ENCODE data around the gene DDX20.
A peak's percentile ranks its signal among the peaks of the same experiment; 100 is the strongest.

Gene DDX20

GRCh38 chr1:111733183-111733991, 22.3 kb upstream of the DDX20 start:
- Histone ChIP-seq H3K27me3 (ENCODE audit: control insufficient read depth, insufficient read depth, low read length) (no peaks in the 10 kb centered on the region), H3K27ac (ENCODE audit: low read length) (no peak overlapping the region), H3K36me3 (ENCODE audit: control insufficient read depth, insufficient read depth, low read length) (no peaks in the 10 kb centered on the region), H3K4me3 (ENCODE audit: low read length) (no peak overlapping the region), H3K9me3 (ENCODE audit: control insufficient read depth, insufficient read depth, low read length) (no peaks in the 10 kb centered on the region), H3K4me1 (ENCODE audit: control insufficient read depth, insufficient read depth, low read length) (peaks cover 12% of the 10 kb centered on the region)
- no CpG with 5 or more reads among the region's 9 CpGs for WGBS (ENCODE audit: insufficient coverage, insufficient read length)
- DNase-seq (ENCODE audit: low read depth, low spot score): no peak

GRCh38 chr1:111733992-111734341, 21.7 kb upstream of the DDX20 start:
- no peak overlapping the region for H3K4me3 ChIP-seq (ENCODE audit: low read length)
- WGBS (ENCODE audit: insufficient coverage, insufficient read length): no CpG with 5 or more reads among the region's 5 CpGs
- no peaks in the 10 kb centered on the region for H3K9me3 ChIP-seq (ENCODE audit: control insufficient read depth, insufficient read depth, low read length)
- H3K27me3 ChIP-seq (ENCODE audit: control insufficient read depth, insufficient read depth, low read length): no peaks in the 10 kb centered on the region
- DNase-seq (ENCODE audit: low read depth, low spot score): no peak
- no peaks in the 10 kb centered on the region for H3K36me3 ChIP-seq (ENCODE audit: control insufficient read depth, insufficient read depth, low read length)
- no peak overlapping the region for H3K27ac ChIP-seq (ENCODE audit: low read length)
- H3K4me1 ChIP-seq (ENCODE audit: control insufficient read depth, insufficient read depth, low read length): peaks cover 12% of the 10 kb centered on the region

- H3K36me3 ChIP-seq (ENCODE audit: control insufficient read depth, insufficient read depth, low read length): no peaks in the 10 kb centered on the region
- no peak for DNase-seq (ENCODE audit: low read depth, low spot score)
- no peaks in the 10 kb centered on the region for H3K27me3 ChIP-seq (ENCODE audit: control insufficient read depth, insufficient read depth, low read length)
- peaks cover 12% of the 10 kb centered on the region for H3K4me1 ChIP-seq (ENCODE audit: control insufficient read depth, insufficient read depth, low read length)
- no peaks in the 10 kb centered on the region for H3K9me3 ChIP-seq (ENCODE audit: control insufficient read depth, insufficient read depth, low read length)
- no peak overlapping the region for H3K4me3 ChIP-seq (ENCODE audit: low read length)
- WGBS (ENCODE audit: insufficient coverage, insufficient read length): no CpG with 5 or more reads among the region's 3 CpGs
- no peak overlapping the region for H3K27ac ChIP-seq (ENCODE audit: low read length)
Observed at GRCh38 chr1:111734426-111734825, 21.3 kb upstream of the DDX20 start.

GRCh38 chr1:111734856-111735255, 20.8 kb upstream of the DDX20 start:
- Histone ChIP-seq H3K9me3 (ENCODE audit: control insufficient read depth, insufficient read depth, low read length) (no peaks in the 10 kb centered on the region), H3K4me3 (ENCODE audit: low read length) (no peak overlapping the region), H3K4me1 (ENCODE audit: control insufficient read depth, insufficient read depth, low read length) (peaks cover 12% of the 10 kb centered on the region), H3K36me3 (ENCODE audit: control insufficient read depth, insufficient read depth, low read length) (no peaks in the 10 kb centered on the region), H3K27ac (ENCODE audit: low read length) (no peak overlapping the region), H3K27me3 (ENCODE audit: control insufficient read depth, insufficient read depth, low read length) (no peaks in the 10 kb centered on the region)
- DNase-seq (ENCODE audit: low read depth, low spot score): no peak
- no CpG with 5 or more reads among the region's 3 CpGs for WGBS (ENCODE audit: insufficient coverage, insufficient read length)

- Histone ChIP-seq H3K9me3 (ENCODE audit: control insufficient read depth, insufficient read depth, low read length) (no peaks in the 10 kb centered on the region), H3K36me3 (ENCODE audit: control insufficient read depth, insufficient read depth, low read length) (no peaks in the 10 kb centered on the region), H3K4me3 (ENCODE audit: low read length) (no peak overlapping the region), H3K27ac (ENCODE audit: low read length) (no peak overlapping the region), H3K27me3 (ENCODE audit: control insufficient read depth, insufficient read depth, low read length) (no peaks in the 10 kb centered on the region), H3K4me1 (ENCODE audit: control insufficient read depth, insufficient read depth, low read length) (peaks cover 12% of the 10 kb centered on the region)
- DNase-seq (ENCODE audit: low read depth, low spot score): no peak
- no CpG with 5 or more reads among the region's 4 CpGs for WGBS (ENCODE audit: insufficient coverage, insufficient read length)
Observed at GRCh38 chr1:111735321-111735720, 20.4 kb upstream of the DDX20 start.

- Histone ChIP-seq H3K27ac (ENCODE audit: low read length) (no peak overlapping the region), H3K4me3 (ENCODE audit: low read length) (no peak overlapping the region), H3K36me3 (ENCODE audit: control insufficient read depth, insufficient read depth, low read length) (no peaks in the 10 kb centered on the region), H3K9me3 (ENCODE audit: control insufficient read depth, insufficient read depth, low read length) (no peaks in the 10 kb centered on the region), H3K27me3 (ENCODE audit: control insufficient read depth, insufficient read depth, low read length) (no peaks in the 10 kb centered on the region), H3K4me1 (ENCODE audit: control insufficient read depth, insufficient read depth, low read length) (peaks cover 12% of the 10 kb centered on the region)
- no peak for DNase-seq (ENCODE audit: low read depth, low spot score)
- no CpG with 5 or more reads among the region's 8 CpGs for WGBS (ENCODE audit: insufficient coverage, insufficient read length)
Observed at GRCh38 chr1:111735858-111736544, 19.7 kb upstream of the DDX20 start.

GRCh38 chr1:111736548-111737215, 19.0 kb upstream of the DDX20 start:
- Histone ChIP-seq H3K4me1 (ENCODE audit: control insufficient read depth, insufficient read depth, low read length) (peaks cover 12% of the 10 kb centered on the region), H3K9me3 (ENCODE audit: control insufficient read depth, insufficient read depth, low read length) (no peaks in the 10 kb centered on the region), H3K27me3 (ENCODE audit: control insufficient read depth, insufficient read depth, low read length) (no peaks in the 10 kb centered on the region), H3K36me3 (ENCODE audit: control insufficient read depth, insufficient read depth, low read length) (no peaks in the 10 kb centered on the region), H3K4me3 (ENCODE audit: low read length) (no peak overlapping the region), H3K27ac (ENCODE audit: low read length) (no peak overlapping the region)
- no peak for DNase-seq (ENCODE audit: low read depth, low spot score)
- no CpG with 5 or more reads among the region's 4 CpGs for WGBS (ENCODE audit: insufficient coverage, insufficient read length)

- no peak overlapping the region for H3K27ac ChIP-seq (ENCODE audit: low read length)
- no peaks in the 10 kb centered on the region for H3K9me3 ChIP-seq (ENCODE audit: control insufficient read depth, insufficient read depth, low read length)
- H3K36me3 ChIP-seq (ENCODE audit: control insufficient read depth, insufficient read depth, low read length): no peaks in the 10 kb centered on the region
- peaks cover 12% of the 10 kb centered on the region for H3K4me1 ChIP-seq (ENCODE audit: control insufficient read depth, insufficient read depth, low read length)
- WGBS (ENCODE audit: insufficient coverage, insufficient read length): no CpG with 5 or more reads among the region's 8 CpGs
- peak overlapping the region; percentile 80; the same call in 1 of the 2 replicates for H3K4me3 ChIP-seq (ENCODE audit: low read length)
- H3K27me3 ChIP-seq (ENCODE audit: control insufficient read depth, insufficient read depth, low read length): no peaks in the 10 kb centered on the region
- no peak for DNase-seq (ENCODE audit: low read depth, low spot score)
Observed at GRCh38 chr1:111737216-111738132, 18.2 kb upstream of the DDX20 start.

- H3K27me3 ChIP-seq (ENCODE audit: control insufficient read depth, insufficient read depth, low read length): no peaks in the 10 kb centered on the region
- no peaks in the 10 kb centered on the region for H3K36me3 ChIP-seq (ENCODE audit: control insufficient read depth, insufficient read depth, low read length)
- peaks cover 12% of the 10 kb centered on the region for H3K4me1 ChIP-seq (ENCODE audit: control insufficient read depth, insufficient read depth, low read length)
- no peak for DNase-seq (ENCODE audit: low read depth, low spot score)
- H3K27ac ChIP-seq (ENCODE audit: low read length): no peak overlapping the region
- H3K9me3 ChIP-seq (ENCODE audit: control insufficient read depth, insufficient read depth, low read length): no peaks in the 10 kb centered on the region
- WGBS (ENCODE audit: insufficient coverage, insufficient read length): no CpG with 5 or more reads among the region's 9 CpGs
- peak overlapping the region; percentile 80; the same call in 1 of the 2 replicates for H3K4me3 ChIP-seq (ENCODE audit: low read length)
Observed at GRCh38 chr1:111738133-111738435, 17.6 kb upstream of the DDX20 start.
